Measurements from ENCODE around the gene SHC2. TPM values are rescaled to one million over a fixed set of nuclear protein-coding genes. Genes with fewer than 3 reads are reported as not detected.

SHC2 gene
- total and polyA plus RNA-seq, 8 donors: 13.8 to 169 (median 36.6) TPM

DNA sequence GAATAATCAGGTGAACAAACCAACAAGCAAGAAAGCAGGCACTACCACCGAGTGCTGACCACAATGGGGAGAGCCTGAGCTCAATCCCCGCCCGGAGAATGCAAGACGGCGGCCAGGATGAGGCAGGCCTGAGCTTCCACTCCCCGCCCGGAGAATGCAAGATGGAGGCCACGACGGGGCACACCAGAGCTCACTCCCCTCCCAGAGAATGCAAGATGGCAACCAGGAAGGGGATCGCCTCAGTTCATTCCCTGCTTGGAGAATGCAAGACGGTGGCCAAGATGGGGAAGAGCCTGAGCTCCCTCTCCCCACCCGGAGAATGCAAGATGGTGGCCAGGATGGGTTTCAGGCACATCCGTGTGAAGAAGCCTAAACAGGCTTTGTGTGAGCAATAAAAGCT, 91.6 kb downstream of the SHC2 start:
- no peaks in the 10 kb centered on the region for H3K9me3 ChIP-seq
- H3K27me3 ChIP-seq: peaks cover 0 to 89% (median 27%) of the 10 kb centered on the region in 3 donors
- intact Hi-C loops (cut with DNase I; ENCODE audit: low total_unique reads): no loop called here
- TF ChIP-seq, protein P1, sequence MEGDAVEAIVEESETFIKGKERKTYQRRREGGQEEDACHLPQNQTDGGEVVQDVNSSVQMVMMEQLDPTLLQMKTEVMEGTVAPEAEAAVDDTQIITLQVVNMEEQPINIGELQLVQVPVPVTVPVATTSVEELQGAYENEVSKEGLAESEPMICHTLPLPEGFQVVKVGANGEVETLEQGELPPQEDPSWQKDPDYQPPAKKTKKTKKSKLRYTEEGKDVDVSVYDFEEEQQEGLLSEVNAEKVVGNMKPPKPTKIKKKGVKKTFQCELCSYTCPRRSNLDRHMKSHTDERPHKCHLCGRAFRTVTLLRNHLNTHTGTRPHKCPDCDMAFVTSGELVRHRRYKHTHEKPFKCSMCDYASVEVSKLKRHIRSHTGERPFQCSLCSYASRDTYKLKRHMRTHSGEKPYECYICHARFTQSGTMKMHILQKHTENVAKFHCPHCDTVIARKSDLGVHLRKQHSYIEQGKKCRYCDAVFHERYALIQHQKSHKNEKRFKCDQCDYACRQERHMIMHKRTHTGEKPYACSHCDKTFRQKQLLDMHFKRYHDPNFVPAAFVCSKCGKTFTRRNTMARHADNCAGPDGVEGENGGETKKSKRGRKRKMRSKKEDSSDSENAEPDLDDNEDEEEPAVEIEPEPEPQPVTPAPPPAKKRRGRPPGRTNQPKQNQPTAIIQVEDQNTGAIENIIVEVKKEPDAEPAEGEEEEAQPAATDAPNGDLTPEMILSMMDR (IDR thresholded peaks at IDR 0.05): no peak
- TF ChIP-seq POLR2A (IDR thresholded peaks at IDR 0.05) (no peak), EP300 (IDR thresholded peaks at IDR 0.05) (no peak), POLR2AphosphoS5 (IDR thresholded peaks at IDR 0.05) (no peak)
- WGBS, 5 donors: 83 to 88% (median 86%) methylated on average over 13 of the region's 13 CpGs
- H3K27ac ChIP-seq: no peak overlapping the region
- no peak overlapping the region for H3K4me3 ChIP-seq
- H3K4me1 ChIP-seq: peaks cover 0 to 5% (median 0%) of the 10 kb centered on the region in 4 donors
- no peaks in the 10 kb centered on the region for H3K36me3 ChIP-seq
- no peak for DNase-seq

DNA sequence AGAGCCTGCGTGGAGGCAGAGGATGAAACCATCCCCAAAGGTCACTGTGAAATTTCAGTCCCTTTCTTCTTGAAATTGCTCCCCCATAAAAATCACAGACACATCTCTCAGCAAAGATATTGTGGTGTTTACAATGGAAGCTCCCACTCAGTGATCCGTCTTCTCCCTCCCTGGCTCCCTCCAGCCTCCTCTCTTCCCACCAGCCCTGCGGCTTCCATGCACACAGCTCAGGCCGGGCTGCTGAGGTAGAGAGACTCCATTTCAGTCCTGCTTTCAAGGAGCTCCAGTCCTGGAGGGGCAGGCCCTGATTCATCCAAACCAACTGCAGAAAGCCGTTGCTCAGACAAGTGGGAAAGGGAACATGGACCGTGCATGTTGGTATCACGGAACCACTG, 92.2 kb downstream of the SHC2 start:
- Histone ChIP-seq H3K36me3 (no peaks in the 10 kb centered on the region), H3K27me3 (peaks cover 0 to 86% (median 21%) of the 10 kb centered on the region in 3 donors), H3K27ac (no peak overlapping the region), H3K4me3 (no peak overlapping the region), H3K4me1 (peaks cover 0 to 5% (median 0%) of the 10 kb centered on the region in 4 donors), H3K9me3 (no peaks in the 10 kb centered on the region)
- 65 to 81% (median 79%) methylated on average over 7 of the region's 7 CpGs for WGBS, 5 donors
- TF ChIP-seq POLR2AphosphoS5 (IDR thresholded peaks at IDR 0.05): no peak
- no peak for TF ChIP-seq POLR2A (IDR thresholded peaks at IDR 0.05)
- TF ChIP-seq EP300 (IDR thresholded peaks at IDR 0.05): no peak
- TF ChIP-seq, protein P1 (IDR thresholded peaks at IDR 0.05): no peak
- intact Hi-C loops (cut with DNase I; ENCODE audit: low total_unique reads): no loop called here
- DNase-seq: no peak

DNA sequence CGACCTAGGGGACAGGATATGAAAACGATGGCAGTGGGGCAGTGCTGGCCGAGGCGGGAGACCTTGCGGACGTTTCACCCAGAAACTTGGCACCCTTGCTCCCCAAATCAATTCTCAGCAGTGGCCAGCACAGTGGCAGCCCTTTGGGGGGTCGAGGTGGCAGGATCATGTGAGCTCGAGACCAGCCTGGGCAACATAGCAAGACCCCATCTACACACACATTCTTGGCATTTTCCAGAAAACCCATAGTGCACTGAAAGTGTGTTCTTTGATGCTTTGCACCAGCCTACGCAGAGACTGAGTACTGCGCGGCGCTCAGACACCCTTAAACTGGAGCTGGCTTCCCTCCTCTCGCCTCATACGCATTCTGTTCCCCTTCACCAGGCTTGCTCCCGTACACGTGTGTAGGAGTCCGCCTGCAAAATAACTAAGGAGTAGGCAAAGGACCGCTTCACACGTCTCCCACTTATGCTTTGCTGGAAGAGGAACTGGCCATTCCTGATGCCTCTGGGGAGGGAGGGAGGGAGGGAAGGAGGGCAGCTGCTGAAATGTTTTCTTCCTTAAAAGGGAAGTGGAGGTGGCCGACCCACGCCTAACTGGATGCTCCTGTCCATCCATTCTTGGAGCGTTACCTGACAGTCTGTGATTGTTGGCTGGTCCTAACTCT, 92.7 kb downstream of the SHC2 start:
- intact Hi-C loops (cut with DNase I; ENCODE audit: low total_unique reads): no loop called here
- no peak overlapping the region for H3K27ac ChIP-seq
- no peak for TF ChIP-seq EP300 (IDR thresholded peaks at IDR 0.05)
- no peak for TF ChIP-seq POLR2AphosphoS5 (IDR thresholded peaks at IDR 0.05)
- no peak for TF ChIP-seq POLR2A (IDR thresholded peaks at IDR 0.05)
- TF ChIP-seq, protein P1 (IDR thresholded peaks at IDR 0.05): no peak
- 71 to 78% (median 75%) methylated on average over 22 of the region's 22 CpGs for WGBS, 5 donors
- no peaks in the 10 kb centered on the region for H3K9me3 ChIP-seq
- peaks cover 0 to 86% (median 20%) of the 10 kb centered on the region in 3 donors for H3K27me3 ChIP-seq
- no peaks in the 10 kb centered on the region for H3K36me3 ChIP-seq
- H3K4me1 ChIP-seq: peaks cover 0 to 5% (median 0%) of the 10 kb centered on the region in 4 donors
- DNase-seq: no peak
- H3K4me3 ChIP-seq: no peak overlapping the region

DNA sequence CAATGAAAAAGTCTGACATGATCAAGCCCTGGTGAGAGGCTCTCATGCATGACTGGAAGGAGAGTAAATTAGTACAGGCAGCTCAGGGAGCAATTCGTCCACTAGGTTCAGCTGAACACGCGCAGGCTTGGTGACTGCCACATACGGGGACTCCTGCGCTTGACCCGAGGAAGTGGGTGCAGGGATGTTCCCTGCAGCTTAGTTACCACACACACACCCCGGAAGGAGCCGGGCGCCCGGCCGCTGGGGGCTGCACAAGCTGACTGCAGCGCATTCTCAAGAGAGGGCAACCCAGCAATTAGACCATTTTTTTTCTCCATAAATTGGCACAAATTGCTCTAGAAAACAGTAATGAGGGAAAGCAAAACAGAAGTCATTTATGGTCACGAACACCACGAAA, 93.3 kb downstream of the SHC2 start:
- 81 to 91% (median 85%) methylated on average over 14 of the region's 14 CpGs for WGBS, 5 donors
- H3K9me3 ChIP-seq: no peaks in the 10 kb centered on the region
- no peaks in the 10 kb centered on the region for H3K36me3 ChIP-seq
- no peak overlapping the region for H3K27ac ChIP-seq
- no peak overlapping the region for H3K4me3 ChIP-seq
- no peak for DNase-seq
- peaks cover 0 to 86% (median 16%) of the 10 kb centered on the region in 3 donors for H3K27me3 ChIP-seq
- intact Hi-C loops (cut with DNase I; ENCODE audit: low total_unique reads): no loop called here
- TF ChIP-seq, protein P1 (IDR thresholded peaks at IDR 0.05): no peak
- no peak for TF ChIP-seq EP300 (IDR thresholded peaks at IDR 0.05)
- no peak for TF ChIP-seq POLR2A (IDR thresholded peaks at IDR 0.05)
- TF ChIP-seq POLR2AphosphoS5 (IDR thresholded peaks at IDR 0.05): no peak
- peaks cover 0 to 4% (median 0%) of the 10 kb centered on the region in 4 donors for H3K4me1 ChIP-seq

Measured in stomach (tissue), 9 donors.